GM06990 (cell line): ENCODE results near the gene OTX1.
A peak's percentile ranks its signal among the peaks of the same experiment; 100 is the strongest.

Experiments
- DNase-seq: peaks from one replicate; pipeline ENCODE4 v3.0.0-alpha.2; 2011; ENCODE audit not compliant: insufficient read length; ENCODE audit errors: extremely low read depth
- H3K27me3 ChIP-seq: replicated peaks from 2 replicates; pipeline ENCODE4 v1.6.0; 2011; ENCODE audit warnings: low read length; ENCODE audit not compliant: control insufficient read depth, insufficient read depth
- H3K36me3 ChIP-seq: 2 replicates; pipeline ENCODE4 v1.5.1; 2011; ENCODE audit warnings: low read length; ENCODE audit not compliant: control insufficient read depth, insufficient read depth
- H3K4me3 ChIP-seq: replicated peaks from 2 replicates; pipeline ENCODE4 v1.5.1; 2011; ENCODE audit warnings: low read depth, mild to moderate bottlenecking, control low read depth, low read length
- CTCF ChIP-seq: IDR thresholded peaks from 2 replicates; pipeline ENCODE4 v1.5.1; 2011; ENCODE audit warnings: low read length, control low read depth, mild to moderate bottlenecking, inconsistent platforms; ENCODE audit not compliant: insufficient read depth, poor library complexity, severe bottlenecking

The OTX1 gene

GRCh38 chr2:63081404-63081803 is 30.8 kb downstream of the OTX1 start:
- H3K4me3 ChIP-seq = no peak overlapping the region
- DNase-seq = peak; percentile 6
- H3K36me3 ChIP-seq = no peaks in the 10 kb centered on the region
- TF ChIP-seq CTCF = no peak
- no peaks in the 10 kb centered on the region for H3K27me3 ChIP-seq

- DNase-seq = no peak
- no peak for TF ChIP-seq CTCF
- Histone ChIP-seq H3K36me3 (no peaks in the 10 kb centered on the region), H3K27me3 (no peaks in the 10 kb centered on the region), H3K4me3 (no peak overlapping the region)
Observed at GRCh38 chr2:63086687-63087086, 36.1 kb downstream of the OTX1 start.

- TF ChIP-seq CTCF = no peak
- Histone ChIP-seq H3K4me3 (no peak overlapping the region), H3K27me3 (no peaks in the 10 kb centered on the region), H3K36me3 (no peaks in the 10 kb centered on the region)
- DNase-seq = no peak
Observed at GRCh38 chr2:63092401-63092800, 41.8 kb downstream of the OTX1 start.

- Histone ChIP-seq H3K4me3 (no peak overlapping the region), H3K27me3 (no peaks in the 10 kb centered on the region), H3K36me3 (no peaks in the 10 kb centered on the region)
- TF ChIP-seq CTCF = no peak
- no peak for DNase-seq
Observed at GRCh38 chr2:63092857-63093256, 42.2 kb downstream of the OTX1 start.

- Histone ChIP-seq H3K36me3 (no peaks in the 10 kb centered on the region), H3K27me3 (no peaks in the 10 kb centered on the region), H3K4me3 (no peak overlapping the region)
- DNase-seq = no peak
- TF ChIP-seq CTCF = no peak
Observed at GRCh38 chr2:63093502-63093901, 42.9 kb downstream of the OTX1 start.

GRCh38 chr2:63096491-63096890 is 45.9 kb downstream of the OTX1 start:
- H3K27me3 ChIP-seq = no peaks in the 10 kb centered on the region

More at GRCh38 chr2:63096491-63096890, 45.9 kb downstream of the OTX1 start:
- H3K36me3 ChIP-seq = no peaks in the 10 kb centered on the region
- no peak for DNase-seq
- no peak overlapping the region for H3K4me3 ChIP-seq
- no peak for TF ChIP-seq CTCF
